NCI-H2081 treated with DMSO at 0.1 percent for 48 hours (cell line): ENCODE results near the gene ASH1L.
"Not testable (repeated sequence)": the region's sequence is repeated elsewhere in the genome, so short reads cannot be mapped to it uniquely, and the experiment has no call there.

ENCODE experiments used
- DNase-seq: peaks from one replicate; lab custom pipeline; 2025; lab: John Stamatoyannopoulos, UW

The ASH1L gene

DNA sequence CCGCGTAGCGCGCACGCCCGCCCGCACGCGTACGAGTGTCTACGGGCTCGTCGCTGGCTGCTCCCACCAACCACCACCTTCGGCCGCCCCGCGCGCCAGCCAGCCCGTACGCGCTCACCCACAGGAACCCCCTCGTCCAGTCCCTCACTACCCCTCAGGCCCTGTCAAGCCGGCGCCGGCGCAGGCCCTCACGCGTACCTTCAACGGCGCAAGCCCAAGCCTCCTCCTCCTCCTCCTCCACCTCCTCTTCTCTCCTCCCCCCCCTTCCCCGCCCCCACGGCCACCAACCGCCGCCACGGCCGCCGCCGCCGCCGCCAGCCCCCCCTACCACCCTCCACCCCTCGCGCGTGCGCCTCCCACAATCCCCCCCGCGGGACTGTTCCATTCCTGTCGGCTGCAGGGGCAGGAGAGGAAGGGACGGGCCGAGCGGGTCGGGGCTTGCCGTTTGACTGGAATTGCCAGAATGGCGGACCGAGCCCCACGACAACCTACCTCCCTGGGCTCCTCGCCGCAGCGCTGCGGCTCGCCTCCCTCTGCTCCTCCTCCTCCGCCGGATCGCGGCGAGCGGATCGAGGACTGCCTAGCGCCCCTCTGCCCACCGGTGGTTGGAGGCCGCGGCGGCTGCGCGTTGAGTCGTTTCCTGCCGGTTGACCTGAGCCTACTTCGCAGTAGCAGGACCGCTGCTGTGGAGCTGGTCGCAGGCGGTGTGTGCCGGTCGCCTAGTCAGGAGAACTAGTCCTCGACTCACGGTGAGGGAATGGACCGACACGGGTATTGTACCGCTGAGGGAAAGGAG lies at the start of gene ASH1L:
TSS of gene ASH1L (minus strand) at position 223 of the 796 bp plus-strand sequence. CDS start 41,284 bp downstream, outside the sequence.
- DNase-seq: peak; percentile 81

- DNase-seq: not testable (repeated sequence)
Observed at GRCh38 chr1:155610257-155610647, 47.6 kb upstream of the ASH1L start.

DNA sequence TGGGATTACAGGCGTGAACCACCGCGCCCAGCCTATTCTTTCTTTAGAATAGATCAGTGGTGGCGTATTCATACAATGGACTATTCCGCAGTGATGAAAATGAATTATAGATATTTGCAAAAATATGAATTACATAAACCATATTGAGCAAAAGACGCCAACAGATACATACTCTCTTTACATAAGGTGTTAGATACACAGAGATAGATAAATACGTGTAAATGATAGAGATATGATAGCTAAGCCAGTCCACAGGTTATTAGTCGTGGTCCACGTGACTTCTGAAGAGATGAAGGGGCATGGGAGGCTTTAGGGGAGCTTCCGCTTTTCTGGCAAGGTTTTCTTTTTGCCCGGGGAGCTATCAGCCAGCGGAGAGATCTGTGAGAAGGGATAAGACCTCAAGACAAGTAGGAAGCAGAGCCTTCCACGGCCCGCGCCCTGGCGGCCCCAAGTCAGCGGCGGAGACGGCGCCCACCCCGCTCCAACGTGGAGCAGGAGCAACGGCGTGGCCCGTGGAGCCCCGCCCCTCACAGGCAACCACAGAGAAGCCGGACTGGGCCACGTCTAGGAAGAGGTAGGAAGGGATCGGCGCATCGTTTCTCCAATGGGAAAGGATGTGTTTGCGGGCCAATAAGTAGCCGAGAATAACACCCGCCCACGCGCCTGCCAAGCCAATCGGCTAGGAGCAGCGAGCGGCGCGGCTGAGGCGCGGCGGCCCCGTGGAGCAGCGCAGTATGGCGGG lies 47.1 kb upstream of the ASH1L start, which contains the start of gene MSTO1:
TSS of gene MSTO1 (plus strand) at position 704 of the 742 bp plus-strand sequence. CDS start at position 735, 31 bp downstream.
- DNase-seq: peak; percentile 94

DNA sequence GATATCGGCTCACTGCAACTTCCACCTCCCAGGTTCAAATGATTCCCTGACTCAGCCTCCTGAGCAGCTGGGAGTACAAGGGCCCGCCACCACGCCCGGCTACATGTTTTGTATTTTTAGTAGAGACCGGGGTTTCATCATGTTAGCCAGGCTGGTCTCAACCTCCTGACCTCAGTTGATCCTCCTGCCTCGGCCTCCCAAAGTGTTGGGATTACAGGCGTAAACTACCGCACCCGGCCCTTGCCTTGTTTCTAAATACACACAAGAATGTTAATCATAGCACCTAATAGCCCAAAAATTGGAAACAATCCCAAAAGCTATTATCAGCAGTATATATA lies 46.3 kb upstream of the ASH1L start:
- no peak for DNase-seq

DNA sequence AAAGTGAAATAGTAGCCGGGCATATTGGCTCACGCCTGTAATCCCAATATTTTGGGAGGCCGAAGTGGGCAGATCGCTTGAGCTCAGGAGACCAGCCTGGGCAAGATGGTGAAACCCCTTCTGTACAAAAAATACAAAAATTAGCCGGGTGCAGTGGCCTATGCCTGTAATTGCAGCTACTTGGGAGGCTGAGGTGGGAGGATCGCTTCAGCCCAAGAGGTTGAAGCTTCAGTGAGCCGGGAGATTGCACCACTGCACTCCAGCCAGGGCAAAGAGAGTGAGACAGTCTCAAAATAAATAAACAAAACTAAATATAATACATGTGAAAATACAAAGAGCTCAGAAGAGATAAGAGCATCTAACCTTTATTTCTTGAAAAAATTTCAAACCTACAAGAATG lies 45.1 kb upstream of the ASH1L start:
- DNase-seq: no peak

- not testable (repeated sequence) for DNase-seq
Observed at GRCh38 chr1:155599828-155600572, 37.4 kb upstream of the ASH1L start.

DNA sequence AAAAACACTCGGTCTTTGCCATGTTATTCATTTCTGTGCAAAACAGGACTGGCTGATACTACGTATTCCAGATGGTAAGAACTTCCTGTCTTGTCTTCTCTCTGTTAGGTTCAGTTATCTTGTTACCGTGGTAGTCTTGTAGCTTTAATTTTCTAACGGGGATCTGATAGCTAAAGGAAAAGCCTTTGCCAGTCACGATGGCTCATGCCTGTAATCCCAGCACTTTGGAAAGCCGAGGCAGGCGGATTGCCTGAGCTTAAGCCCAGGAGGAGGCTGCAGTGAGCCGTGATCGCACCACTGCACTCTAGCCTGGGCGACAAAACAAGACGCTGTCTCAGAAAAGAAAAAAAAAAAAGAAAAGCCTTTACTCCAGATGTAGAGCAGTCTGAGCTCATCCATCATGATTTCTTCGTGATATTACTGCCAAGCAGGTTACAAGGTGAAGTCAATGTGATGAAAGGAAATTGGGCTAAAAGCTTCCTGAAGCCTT lies 36.3 kb upstream of the ASH1L start:
- no peak for DNase-seq

DNA sequence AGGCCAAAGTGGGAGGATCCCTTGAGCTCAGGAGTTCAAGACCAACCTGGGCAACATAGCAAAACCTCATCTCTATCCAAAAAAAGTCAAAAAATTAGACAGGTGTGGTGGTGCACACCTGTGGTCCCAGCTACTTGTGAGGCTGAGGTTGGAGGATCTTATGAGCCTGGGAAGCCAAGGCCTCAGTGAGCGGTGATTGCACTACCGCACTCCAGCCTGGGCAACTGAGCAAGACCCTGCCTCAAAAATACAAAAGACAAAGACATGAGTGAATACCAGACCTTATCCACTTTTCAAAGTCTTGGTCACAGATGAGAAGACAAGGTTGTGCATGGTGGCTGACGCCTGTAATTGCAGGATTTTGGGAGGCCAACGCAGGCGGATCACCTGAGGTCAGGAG lies 34.3 kb upstream of the ASH1L start:
- no peak for DNase-seq

GRCh38 chr1:155595877-155596474 lies 33.4 kb upstream of the ASH1L start:
- DNase-seq: not testable (repeated sequence)

- peak; percentile 66 for DNase-seq
Observed at GRCh38 chr1:155591770-155592169, 29.2 kb upstream of the ASH1L start.

DNA sequence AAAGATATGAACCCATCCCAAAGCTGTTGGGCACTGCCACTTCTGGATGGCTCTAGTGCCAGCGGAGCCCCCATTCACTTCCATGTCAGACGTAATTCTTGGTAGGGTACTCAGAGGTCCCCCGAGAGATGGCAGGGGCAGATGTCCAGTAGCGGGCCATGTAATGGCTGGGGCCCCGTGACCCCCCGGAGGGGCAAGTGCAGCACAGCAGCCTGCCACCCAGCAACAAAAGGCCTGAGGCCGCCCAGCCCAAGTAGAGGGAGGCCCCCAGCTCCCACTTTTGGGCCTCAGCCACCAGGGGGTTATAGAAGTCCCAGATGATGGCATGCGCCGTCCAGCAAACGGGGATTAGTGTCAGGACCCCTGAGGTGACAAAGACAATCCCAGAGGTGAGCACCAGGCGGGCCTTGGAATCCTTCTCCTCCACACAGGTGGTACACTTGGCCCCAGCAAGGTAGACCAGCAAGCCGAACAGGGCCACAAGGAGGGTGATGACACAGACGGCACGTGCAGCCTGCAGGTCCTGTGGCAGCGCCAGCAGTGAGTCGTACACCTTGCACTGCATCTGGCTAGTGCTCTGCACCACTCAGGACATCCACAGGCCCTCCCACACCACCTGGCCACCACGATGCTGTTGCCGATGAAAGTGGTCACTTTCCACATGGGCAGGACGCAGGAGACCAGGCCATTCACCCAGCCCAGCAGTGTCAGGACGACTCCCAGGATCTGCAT lies 28.1 kb upstream of the ASH1L start:
- DNase-seq: not testable (repeated sequence)

- not testable (repeated sequence) for DNase-seq
Observed at GRCh38 chr1:155589282-155589681, 26.7 kb upstream of the ASH1L start.

DNA sequence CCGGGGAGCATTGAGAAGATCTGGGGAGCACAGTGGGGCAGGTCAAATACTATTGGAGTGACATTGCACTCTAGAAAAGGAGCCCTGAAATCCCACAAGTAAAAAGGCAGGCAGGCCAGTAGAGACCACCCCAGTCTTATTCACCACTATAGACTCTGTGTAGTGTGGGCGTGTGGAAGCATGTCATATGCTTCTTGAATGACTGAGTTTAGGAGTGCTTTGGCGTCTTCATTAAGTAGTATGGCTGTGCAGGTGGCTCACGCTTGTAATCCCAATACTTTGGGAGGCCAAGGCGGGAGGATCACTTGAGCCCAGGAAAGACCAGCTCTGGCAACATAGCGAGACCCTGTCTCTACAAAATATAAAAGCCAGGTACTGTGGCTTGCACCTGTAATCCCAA lies 21.2 kb upstream of the ASH1L start:
- not testable (repeated sequence) for DNase-seq

GRCh38 chr1:155575608-155576007 lies 13.0 kb upstream of the ASH1L start:
- DNase-seq: not testable (repeated sequence)

GRCh38 chr1:155574077-155574476 lies 11.5 kb upstream of the ASH1L start:
- DNase-seq: no peak

DNA sequence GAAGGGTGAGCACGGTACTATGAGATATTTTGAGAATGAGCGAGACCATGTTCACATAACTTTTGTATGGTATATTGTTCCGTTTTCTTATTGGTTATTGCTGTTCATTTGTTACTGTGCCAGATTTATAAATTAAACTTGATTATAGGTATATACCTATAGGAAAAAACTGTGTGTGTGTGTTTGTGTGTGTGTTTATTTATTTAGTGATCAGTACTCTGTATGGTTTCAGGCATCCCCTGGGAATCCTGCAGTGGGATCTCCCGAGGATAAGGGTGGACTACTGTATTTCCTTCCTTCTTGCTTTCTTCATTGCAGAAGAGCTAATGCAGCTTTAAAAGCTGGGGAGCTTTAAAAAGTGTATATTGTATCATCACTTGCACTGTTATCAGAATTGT lies 8.0 kb upstream of the ASH1L start:
- DNase-seq: no peak

- no peak for DNase-seq
Observed at GRCh38 chr1:155569988-155570592, 7.5 kb upstream of the ASH1L start.

GRCh38 chr1:155563377-155564022 lies 897 bp upstream of the ASH1L start:
- not testable (repeated sequence) for DNase-seq

GRCh38 chr1:155561779-155562580 lies 623 bp downstream of the ASH1L start:
- not testable (repeated sequence) for DNase-seq
